AG04449 (cell line): ENCODE data around the gene TJP3.

ENCODE experiments used
- CTCF ChIA-PET: fragments of 350-600 bp; formaldehyde crosslinking; extraction: SDS; loops from one replicate; lab custom pipeline; 2021; ENCODE audit warnings: antibody characterized with exemption; lab: Yijun Ruan, JAX
- POLR2A ChIA-PET: fragments of 400-600, 350-600 bp; formaldehyde crosslinking; extraction: SDS; loops from one replicate; lab custom pipeline; 2020; ENCODE audit warnings: antibody characterized with exemption, inconsistent platforms; lab: Yijun Ruan, JAX
- DNase-seq: peaks from one replicate; pipeline ENCODE4 v3.0.0-alpha.2; 2010; ENCODE audit warnings: low read depth, low spot score
- H3K4me3 ChIP-seq: 2 replicates; pipeline ENCODE4 v1.5.1; 2011; ENCODE audit warnings: low read depth, mild to moderate bottlenecking, control low read depth, low read length
- CTCF ChIP-seq: IDR thresholded peaks from one replicate; pipeline ENCODE4 v1.5.1; 2011; ENCODE audit warnings: mild to moderate bottlenecking, moderate library complexity, low read length, control low read depth, inconsistent platforms; ENCODE audit not compliant: insufficient read depth; ENCODE audit errors: missing control alignments

TJP3 gene

DNA sequence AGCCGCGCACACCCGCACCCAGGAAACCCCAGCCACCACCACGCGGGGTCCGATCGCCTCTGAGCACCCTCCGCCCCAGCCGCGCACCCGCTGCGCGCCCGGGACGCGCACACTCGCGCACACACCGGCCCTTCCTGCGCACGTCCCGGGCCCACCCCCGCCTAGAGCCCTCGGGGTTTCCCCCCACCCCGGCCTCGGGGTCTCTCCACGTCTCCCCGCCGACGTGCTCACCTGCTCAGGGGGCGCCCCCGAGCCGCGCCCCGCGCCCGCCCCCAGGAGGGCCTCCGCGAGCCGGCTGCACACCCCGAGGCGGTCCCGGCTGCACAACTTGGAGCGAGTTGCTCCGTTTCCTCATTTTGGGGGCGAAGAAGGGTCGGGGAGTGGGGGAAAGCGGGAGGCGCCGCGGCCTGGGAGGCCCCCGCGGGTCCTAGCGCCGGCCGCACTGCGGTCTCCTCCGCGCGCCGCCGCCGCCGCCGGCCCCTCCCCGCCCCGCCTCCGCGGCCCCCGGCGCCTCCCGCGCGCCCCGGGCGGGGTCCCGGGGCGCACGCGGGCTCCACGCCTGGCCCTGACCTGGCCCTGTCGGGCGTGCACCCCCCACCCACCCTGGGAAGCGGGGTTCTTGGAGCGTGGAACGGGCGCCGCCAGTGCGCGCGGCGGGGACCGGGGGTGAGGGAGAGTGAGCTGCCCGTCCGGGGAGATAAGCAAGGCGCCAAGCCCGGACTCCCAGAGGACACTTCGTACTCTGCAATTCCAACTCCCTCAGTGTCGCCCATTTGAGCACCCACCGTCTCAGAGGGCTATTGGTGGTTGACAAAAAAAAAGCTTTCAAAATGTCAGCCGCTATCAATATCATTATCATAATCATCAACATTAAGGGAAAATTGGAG is 78.0 kb downstream of the TJP3 start, which contains the start of gene MATK:
Gene MATK (minus strand): TSS at position 444 of the 887 bp plus-strand sequence. CDS start 1,246 bp downstream, outside the sequence.
- no peak for DNase-seq

GRCh38 chr19:3788996-3789778 is 81.0 kb downstream of the TJP3 start:
- POLR2A ChIA-PET = no interaction called here
- no peak overlapping the region for H3K4me3 ChIP-seq
- no peak for TF ChIP-seq CTCF
- CTCF ChIA-PET = no interaction called here
- no peak for DNase-seq

More for the DNA sequence above, 78.0 kb downstream of the TJP3 start, which contains the start of gene MATK:
- H3K4me3 ChIP-seq = no peak within 1 kb of the TSS
- ChIA-PET POLR2A (no interaction called here), CTCF (interaction anchor here (0.6 kb wide), 1 partner anchor 106 kb away, joined by 3 read pairs; no protein-coding TSS in a partner anchor)
- TF ChIP-seq CTCF = no peak

GRCh38 chr19:3790209-3790734 is 82.1 kb downstream of the TJP3 start:
- CTCF ChIA-PET = no interaction called here
- no peak for TF ChIP-seq CTCF
- POLR2A ChIA-PET = no interaction called here
- DNase-seq = no peak
- H3K4me3 ChIP-seq = no peak overlapping the region

DNA sequence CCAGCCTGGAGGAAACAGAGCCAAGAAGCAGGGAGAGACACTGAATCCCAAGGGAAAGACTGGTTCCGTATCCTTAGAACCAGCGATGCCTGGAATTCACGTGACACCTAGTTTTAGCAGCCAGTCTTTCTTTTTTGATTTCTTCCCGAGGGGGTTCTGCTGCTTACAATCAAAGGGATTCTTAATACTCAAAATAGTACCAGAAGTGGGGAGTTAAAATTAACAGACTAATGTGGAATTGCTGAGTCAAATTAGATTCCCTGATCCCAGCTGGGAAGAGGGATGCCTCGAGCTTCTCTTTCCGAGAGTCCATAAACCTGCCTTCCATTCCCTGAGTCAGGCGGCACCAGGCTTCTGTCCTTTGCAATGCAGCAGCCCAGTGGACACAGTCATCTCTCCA is 82.8 kb downstream of the TJP3 start:
- H3K4me3 ChIP-seq = no peak overlapping the region
- CTCF ChIA-PET = no interaction called here
- POLR2A ChIA-PET = no interaction called here
- TF ChIP-seq CTCF = no peak
- DNase-seq = no peak

DNA sequence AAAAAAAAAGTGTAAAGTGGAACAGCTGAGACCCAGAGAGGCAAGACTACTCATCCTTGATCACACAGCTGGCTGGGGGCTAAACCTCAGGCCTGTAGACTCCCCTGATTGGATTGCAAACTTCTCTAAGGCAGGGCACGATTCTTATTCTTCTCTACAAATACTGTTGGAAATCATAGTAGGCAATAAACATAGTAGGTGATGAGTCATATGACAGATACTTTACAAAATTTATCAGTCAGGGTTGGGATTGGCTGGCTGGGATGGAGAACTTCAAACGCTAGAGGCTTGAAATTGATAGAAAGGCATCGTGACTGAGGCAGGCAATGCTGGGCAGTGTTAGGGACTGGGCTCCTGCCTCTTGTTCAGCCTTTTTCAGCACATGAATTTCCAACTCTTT is 83.9 kb downstream of the TJP3 start:
- H3K4me3 ChIP-seq = no peak overlapping the region
- POLR2A ChIA-PET = no interaction called here
- no peak for TF ChIP-seq CTCF
- CTCF ChIA-PET = interaction anchor here (0.6 kb wide), 2 partner anchors 415 to 1235 kb away, joined by 3 read pairs; no protein-coding TSS in a partner anchor
- no peak for DNase-seq
